ENCODE measurements around the gene MTMR3. TPM values are rescaled to one million over a fixed set of nuclear protein-coding genes. Genes with fewer than 3 reads are reported as not detected.

MTMR3 gene
- total and polyA plus RNA-seq, 4 donors = 6.0 to 38.8 (median 17.1) TPM

- Histone ChIP-seq H3K27ac (ENCODE audit: low read depth in 1 of 2, low read length in 2 of 2) (no peak overlapping the region), H3K4me1 (ENCODE audit: control insufficient read depth in 4 of 4, insufficient read depth in 4 of 4, low read length in 3 of 4) (peaks cover 0 to 18% (median 6%) of the 10 kb centered on the region in 4 donors), H3K9ac (ENCODE audit: low read depth in 1 of 2, low read length in 2 of 2) (no peak overlapping the region), H3K4me3 (ENCODE audit: low read depth in 1 of 3, low read length in 3 of 3) (no peak overlapping the region), H3K27me3 (ENCODE audit: control insufficient read depth in 4 of 4, insufficient read depth in 4 of 4, low read length in 3 of 4) (no peaks in the 10 kb centered on the region), H3K9me3 (ENCODE audit: control insufficient read depth in 4 of 4, low read length in 3 of 4) (no peaks in the 10 kb centered on the region), H3K36me3 (ENCODE audit: control insufficient read depth in 4 of 4, insufficient read depth in 3 of 4, low read depth in 1 of 4, low read length in 3 of 4) (peaks cover 1 to 19% (median 17%) of the 10 kb centered on the region in 4 donors)
- TF ChIP-seq REST (IDR thresholded peaks at IDR 0.05) = peak; percentile 11
- no peak for TF ChIP-seq TAF1 (conservative IDR thresholded peaks at IDR 0.05)
- TF ChIP-seq EGR1 (IDR thresholded peaks at IDR 0.05; ENCODE audit: low read depth in 2 of 2) = peak in 1 of 2 donors; percentile 17
- peak; percentile 19 to 33 for TF ChIP-seq RAD21 (IDR thresholded peaks at IDR 0.05)
- TF ChIP-seq ZBTB33 (IDR thresholded peaks at IDR 0.05) = no peak
- no peak for TF ChIP-seq HNF4G (IDR thresholded peaks at IDR 0.05)
- TF ChIP-seq RXRA (IDR thresholded peaks at IDR 0.05) = peak; percentile 36 to 73
- no peak for TF ChIP-seq CTCF (IDR thresholded peaks at IDR 0.05; ENCODE audit: low read depth, low read length, missing input control)
- TF ChIP-seq HNF4A (conservative IDR thresholded peaks at IDR 0.05) = peak; percentile 69 to 79
- no peak for DNase-seq (ENCODE audit: low spot score)
These were observed 146.5 kb downstream of the MTMR3 start for GRCh38 chr22:30029512-30029911.

- 94% methylated on average over 5 of the region's 5 CpGs for WGBS
- TF ChIP-seq REST (IDR thresholded peaks at IDR 0.05) = no peak
- no peak for TF ChIP-seq YY1 (IDR thresholded peaks at IDR 0.05)
- TF ChIP-seq EGR1 (IDR thresholded peaks at IDR 0.05; ENCODE audit: low read depth in 2 of 2) = no peak
- no peak for TF ChIP-seq ZBTB33 (IDR thresholded peaks at IDR 0.05)
- TF ChIP-seq FOXA1 (IDR thresholded peaks at IDR 0.05) = no peak
- TF ChIP-seq JUND (IDR thresholded peaks at IDR 0.05) = no peak
- no peak for TF ChIP-seq CTCF (IDR thresholded peaks at IDR 0.05; ENCODE audit: low read depth, low read length, missing input control)
- TF ChIP-seq GABPA (IDR thresholded peaks at IDR 0.05 in 1 of 2, conservative IDR thresholded peaks at IDR 0.05 in 1 of 2) = no peak
- TF ChIP-seq RAD21 (IDR thresholded peaks at IDR 0.05) = no peak
- TF ChIP-seq NR2F2 (IDR thresholded peaks at IDR 0.05) = no peak
- TF ChIP-seq FOXA2 (IDR thresholded peaks at IDR 0.05) = no peak
- no peak for TF ChIP-seq ATF3 (IDR thresholded peaks at IDR 0.05)
- TF ChIP-seq HNF4A (conservative IDR thresholded peaks at IDR 0.05) = no peak
These were observed 147.4 kb downstream of the MTMR3 start for GRCh38 chr22:30030329-30030728.

More at GRCh38 chr22:30030329-30030728, 147.4 kb downstream of the MTMR3 start:
- Histone ChIP-seq H3K27ac (ENCODE audit: low read depth in 1 of 2, low read length in 2 of 2) (no peak overlapping the region), H3K4me3 (ENCODE audit: low read depth in 1 of 3, low read length in 3 of 3) (no peak overlapping the region), H3K36me3 (ENCODE audit: control insufficient read depth in 4 of 4, insufficient read depth in 3 of 4, low read depth in 1 of 4, low read length in 3 of 4) (peaks cover 1 to 16% (median 11%) of the 10 kb centered on the region in 4 donors), H3K9ac (ENCODE audit: low read depth in 1 of 2, low read length in 2 of 2) (no peak overlapping the region), H3K9me3 (ENCODE audit: control insufficient read depth in 4 of 4, low read length in 3 of 4) (no peaks in the 10 kb centered on the region), H3K4me1 (ENCODE audit: control insufficient read depth in 4 of 4, insufficient read depth in 4 of 4, low read length in 3 of 4) (peaks cover 0 to 18% (median 6%) of the 10 kb centered on the region in 4 donors), H3K27me3 (ENCODE audit: control insufficient read depth in 4 of 4, insufficient read depth in 4 of 4, low read length in 3 of 4) (no peaks in the 10 kb centered on the region)
- DNase-seq (ENCODE audit: low spot score) = no peak
